Measurements from ENCODE around the gene SPO11.

DNA sequence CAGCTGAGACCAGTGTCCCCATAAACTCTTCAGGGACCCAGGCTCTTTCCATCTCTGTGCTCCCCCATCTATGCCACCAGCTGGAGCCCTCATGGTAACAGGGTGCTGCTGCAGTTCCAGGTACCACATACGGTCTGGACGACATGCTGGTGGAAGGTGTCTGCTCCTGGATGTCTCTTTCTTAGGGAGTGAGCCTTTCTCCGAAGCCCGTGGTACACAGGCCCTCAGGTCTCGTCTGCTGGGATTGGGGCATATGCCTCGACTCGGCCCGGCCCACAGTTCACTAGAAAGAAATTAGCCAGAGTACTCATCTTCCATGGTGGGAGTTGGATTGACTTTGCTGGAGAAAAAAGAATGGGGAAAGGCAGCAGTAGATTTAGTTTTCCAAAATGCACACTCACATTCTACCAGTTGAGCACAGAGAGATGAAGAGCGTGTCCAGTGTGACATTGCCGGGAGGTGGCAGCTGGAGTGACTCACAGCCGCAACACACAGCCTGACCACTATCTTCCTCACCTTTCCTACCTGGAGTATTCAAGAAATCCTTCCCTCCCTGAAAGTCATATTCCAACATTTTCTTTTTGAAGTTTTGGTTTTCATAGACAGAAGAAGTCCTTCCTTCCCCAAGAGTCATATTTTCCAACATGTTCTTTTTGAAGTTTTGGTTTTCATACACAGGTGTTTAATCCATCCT lies 18.6 kb upstream of the SPO11 start:
- TF ChIP-seq EZH2 (IDR thresholded peaks at IDR 0.05) (no peak), EZH2phosphoT487 (IDR thresholded peaks at IDR 0.05) (no peak)
- TF ChIP-seq, protein P1, sequence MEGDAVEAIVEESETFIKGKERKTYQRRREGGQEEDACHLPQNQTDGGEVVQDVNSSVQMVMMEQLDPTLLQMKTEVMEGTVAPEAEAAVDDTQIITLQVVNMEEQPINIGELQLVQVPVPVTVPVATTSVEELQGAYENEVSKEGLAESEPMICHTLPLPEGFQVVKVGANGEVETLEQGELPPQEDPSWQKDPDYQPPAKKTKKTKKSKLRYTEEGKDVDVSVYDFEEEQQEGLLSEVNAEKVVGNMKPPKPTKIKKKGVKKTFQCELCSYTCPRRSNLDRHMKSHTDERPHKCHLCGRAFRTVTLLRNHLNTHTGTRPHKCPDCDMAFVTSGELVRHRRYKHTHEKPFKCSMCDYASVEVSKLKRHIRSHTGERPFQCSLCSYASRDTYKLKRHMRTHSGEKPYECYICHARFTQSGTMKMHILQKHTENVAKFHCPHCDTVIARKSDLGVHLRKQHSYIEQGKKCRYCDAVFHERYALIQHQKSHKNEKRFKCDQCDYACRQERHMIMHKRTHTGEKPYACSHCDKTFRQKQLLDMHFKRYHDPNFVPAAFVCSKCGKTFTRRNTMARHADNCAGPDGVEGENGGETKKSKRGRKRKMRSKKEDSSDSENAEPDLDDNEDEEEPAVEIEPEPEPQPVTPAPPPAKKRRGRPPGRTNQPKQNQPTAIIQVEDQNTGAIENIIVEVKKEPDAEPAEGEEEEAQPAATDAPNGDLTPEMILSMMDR (IDR thresholded peaks at IDR 0.05): no peak
